ENCODE measurements around the gene GYG1. TPM values are rescaled to one million over a fixed set of nuclear protein-coding genes. Genes with fewer than 3 reads are reported as not detected.

Gene GYG1
- total and polyA plus RNA-seq, 2 of the 8 experiments (the other 6 are each of a cell fraction or from before 2014, with no cell fraction given), result 19.4 to 34.2 TPM

DNA sequence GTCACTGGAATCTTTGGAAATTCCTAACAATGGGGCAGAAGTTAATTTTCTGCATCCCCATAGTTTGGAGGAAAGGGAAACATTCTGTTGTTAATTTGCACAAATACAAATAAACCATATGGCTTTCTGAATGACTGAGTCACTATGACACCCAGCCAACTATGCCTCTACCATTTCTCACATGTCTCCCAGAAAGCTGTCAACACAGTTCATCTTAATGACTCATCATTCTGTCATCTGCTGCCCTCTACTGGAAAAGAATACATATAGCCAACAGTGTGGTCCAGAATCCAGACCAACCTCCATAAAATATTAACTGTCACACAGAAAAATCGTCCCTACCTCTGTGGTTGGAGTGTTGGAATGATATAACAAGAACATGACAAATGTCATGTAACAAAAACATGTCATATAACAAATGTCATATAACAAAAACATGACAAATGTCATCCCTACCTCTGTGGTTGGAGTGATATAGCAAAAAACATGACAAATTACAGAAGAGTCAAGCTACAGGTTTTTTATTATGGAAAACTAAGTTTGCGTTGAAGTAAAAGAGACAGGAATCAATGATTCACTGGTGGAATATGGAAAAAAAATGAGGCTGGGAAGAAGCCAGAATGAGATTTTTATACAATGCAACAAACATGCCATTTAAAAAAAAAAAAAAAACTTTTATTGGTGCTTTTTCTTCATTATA is 47.7 kb upstream of the GYG1 start:
- 25% methylated on average over 2 of the region's 2 CpGs; no CpG with 5 or more reads in 1 of the 2 experiments for WGBS, 2 experiments (ENCODE audit: extremely low coverage in 1 of 2, insufficient coverage in 1 of 2, insufficient read length in 1 of 2, insufficient replicate concordance in 2 of 2, low coverage in 1 of 2, low lambda C conversion rate in 2 of 2, missing lambda C conversion rate in 1 of 2)
- TF ChIP-seq RAD21 (IDR thresholded peaks at IDR 0.05 in 1 of 2, conservative IDR thresholded peaks at IDR 0.05 in 1 of 2; ENCODE audit: low read depth in 2 of 2, low read length in 2 of 2) (peak; percentile 87 to 89), RFX5 (IDR thresholded peaks at IDR 0.05; ENCODE audit: borderline replicate concordance, low read depth, low read length) (no peak), SP1 (IDR thresholded peaks at IDR 0.05; ENCODE audit: low read depth, low read length) (no peak), SUZ12 (IDR thresholded peaks at IDR 0.05; ENCODE audit: low read length) (no peak), KDM1A (IDR thresholded peaks at IDR 0.05; ENCODE audit: borderline replicate concordance, low read length) (no peak), TBP (IDR thresholded peaks at IDR 0.05; ENCODE audit: low read depth, low read length) (no peak), TAF1 (IDR thresholded peaks at IDR 0.05; ENCODE audit: low read depth, low read length) (no peak), ATF2 (IDR thresholded peaks at IDR 0.05; ENCODE audit: low read length) (no peak), SIRT6 (IDR thresholded peaks at IDR 0.05; ENCODE audit: low read length) (no peak), SRF (IDR thresholded peaks at IDR 0.05; ENCODE audit: low read depth, low read length) (no peak), NRF1 (IDR thresholded peaks at IDR 0.05; ENCODE audit: low read depth, low read length) (no peak), BRCA1 (IDR thresholded peaks at IDR 0.05; ENCODE audit: low read depth, low read length) (no peak)

More for the DNA sequence above, 47.7 kb upstream of the GYG1 start:
- DNase-seq (ENCODE audit: low read depth in 1 of 2, low spot score in 2 of 2) (no peak), FAIRE-seq (peak; percentile 92)
- no peak overlapping the region for H2BK120ac ChIP-seq (replicated peaks; ENCODE audit: low read depth, low read length)
- no peak overlapping the region for H2BK12ac ChIP-seq (ENCODE audit: low read depth, low read length)
- no peak overlapping the region for H3K23ac ChIP-seq (ENCODE audit: insufficient read length)
- H2BK15ac ChIP-seq (ENCODE audit: low read length), result no peak overlapping the region
- H3K79me2 ChIP-seq (ENCODE audit: control insufficient read depth in 1 of 2, insufficient read depth in 2 of 2, low read length in 2 of 2), result no peaks in the 10 kb centered on the region
- no peaks in the 10 kb centered on the region for H3K9me3 ChIP-seq (ENCODE audit: insufficient read depth in 2 of 2, low read depth in 1 of 2, low read length in 1 of 2)
- no peaks in the 10 kb centered on the region for H3K23me2 ChIP-seq (ENCODE audit: low read depth, low read length)
- no peak overlapping the region for H3K27ac ChIP-seq (ENCODE audit: low read depth, low read length)
- H4K20me1 ChIP-seq (replicated peaks in 1 of 2; ENCODE audit: control insufficient read depth in 1 of 2, insufficient read depth in 2 of 2, low read length in 2 of 2), result no peaks in the 10 kb centered on the region
- no peak overlapping the region for H4K91ac ChIP-seq (replicated peaks; ENCODE audit: insufficient read length, low read length)
- H3K27me3 ChIP-seq (replicated peaks in 1 of 4; ENCODE audit: control insufficient read depth in 3 of 4, extremely low read depth in 1 of 4, insufficient read depth in 3 of 4, low read length in 3 of 4), result no peaks in the 10 kb centered on the region
- CTCF ChIA-PET (ENCODE audit: partially characterized antibody), result interaction anchor here (0.6 to 12.0 kb wide), 21 partner anchors 10 to 692 kb away, joined by 3 to 189 read pairs (median 4); partner anchors contain the start of gene CPA3
- no peak overlapping the region for H4K8ac ChIP-seq (ENCODE audit: extremely low read depth, insufficient read depth, low read length)
- no peak overlapping the region for H2AFZ ChIP-seq (ENCODE audit: low read length)
- no peak overlapping the region for H3K56ac ChIP-seq (replicated peaks; ENCODE audit: insufficient read length, low read depth, low read length)
- no peak overlapping the region for H3K18ac ChIP-seq (ENCODE audit: extremely low read depth, low read length)
- POLR2A ChIA-PET (ENCODE audit: partially characterized antibody), result no interaction called here
- no peaks in the 10 kb centered on the region for H3K79me1 ChIP-seq (ENCODE audit: low read depth, low read length)
- H3K4me3 ChIP-seq (ENCODE audit: extremely low read depth in 1 of 4, insufficient read depth in 2 of 4, low read depth in 3 of 4, low read length in 4 of 4), result no peak overlapping the region
- H2BK20ac ChIP-seq (ENCODE audit: low read length), result no peak overlapping the region
- H3K4me2 ChIP-seq (ENCODE audit: insufficient read depth in 1 of 2, low read depth in 2 of 2, low read length in 2 of 2), result no peak overlapping the region
- no peaks in the 10 kb centered on the region for H3K4me1 ChIP-seq (replicated peaks in 1 of 4; ENCODE audit: control insufficient read depth in 3 of 4, insufficient read depth in 4 of 4, low read length in 3 of 4)
- no peak overlapping the region for H2AK5ac ChIP-seq (ENCODE audit: low read depth, low read length)
- no peak overlapping the region for H2BK5ac ChIP-seq (ENCODE audit: low read depth, low read length)
- no peak overlapping the region for H3K14ac ChIP-seq (ENCODE audit: insufficient read length)
- no peak overlapping the region for H3K4ac ChIP-seq (replicated peaks; ENCODE audit: insufficient read length, low read depth, low read length)
- no peak overlapping the region for H4K5ac ChIP-seq (ENCODE audit: insufficient read length, low read depth, low read length)
- H3K9ac ChIP-seq (replicated peaks in 1 of 4; ENCODE audit: extremely low read depth in 1 of 4, low read depth in 3 of 4, low read length in 3 of 4), result no peak overlapping the region
- no peaks in the 10 kb centered on the region for H3K36me3 ChIP-seq (ENCODE audit: control insufficient read depth in 2 of 4, insufficient read depth in 4 of 4, low read length in 3 of 4)
